Adipose tissue (tissue), 3 donors: ENCODE measurements around the gene SREBF1. TPM values are rescaled to one million over a fixed set of nuclear protein-coding genes. Genes with fewer than 3 reads are reported as not detected.

Source experiments
- H3K27ac ChIP-seq: one replicate; pipeline ENCODE4 v1.5.1; 2013; ENCODE audit warnings: low read depth, low read length
- WGBS, 3 donors: extraction: QIAGEN DNeasy Blood & Tissue Kit; methylation state at CpG; one replicate each; pipeline ENCODE4 v1.1.7; 2013; 5-methylcytosine and 5-hydroxymethylcytosine counted together
- polyA plus RNA-seq, 3 donors: library from polyadenylated mRNA; stranded (reverse); fragments of 200-250 nt; gene quantifications; one replicate each; pipeline ENCODE4 v1.2.3, GENCODE V29; 2013
- donor health status: healthy with polysubstance abuse.
- donor health status: Bipolar disorder and iron deficiency.
- donor health status: healthy.

SREBF1 gene
- polyA plus RNA-seq, 3 donors = 81.5 to 282 (median 109) TPM

- WGBS, 3 donors = 81 to 97% (median 89%) methylated on average over 5 of the region's 5 CpGs
- no peak overlapping the region for H3K27ac ChIP-seq
These were observed 29.3 kb downstream of the SREBF1 start for GRCh38 chr17:17807440-17807839.

DNA sequence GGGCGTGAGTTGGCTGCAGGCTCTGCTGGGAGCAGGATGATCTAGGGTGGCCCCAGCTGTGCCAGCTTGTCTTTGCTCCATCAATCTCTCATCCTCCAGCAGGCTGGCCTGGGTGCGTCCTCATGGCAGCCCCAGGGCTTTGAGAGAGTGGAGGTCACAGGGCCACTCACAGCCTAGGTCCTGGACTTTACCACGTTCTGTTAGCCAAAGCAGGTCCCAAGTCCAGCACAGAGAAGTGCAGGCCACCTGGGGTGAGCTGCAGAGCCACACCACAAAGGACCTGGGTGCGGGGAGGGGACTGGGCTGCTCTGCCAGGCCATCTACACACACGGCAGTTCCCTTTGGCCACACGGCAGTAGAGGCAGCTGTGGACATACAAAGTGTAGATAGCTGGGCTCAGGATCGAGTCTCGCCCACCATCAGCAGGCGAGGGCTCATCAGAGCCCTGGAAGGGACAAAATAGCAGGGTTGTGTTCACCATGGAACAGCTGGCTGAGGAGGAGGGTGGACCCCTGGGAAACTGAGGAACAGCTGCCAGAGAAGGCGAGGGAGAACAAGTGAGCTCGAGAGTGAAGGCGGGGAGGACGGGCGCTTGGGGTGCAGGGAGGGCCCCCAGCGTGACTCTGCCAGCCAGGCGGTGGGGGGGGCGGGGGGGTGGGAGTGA lies 30.0 kb downstream of the SREBF1 start:
- no peak overlapping the region for H3K27ac ChIP-seq
- 81 to 86% (median 84%) methylated on average over 14 to 17 of the region's 17 CpGs for WGBS, 3 donors

- no peak overlapping the region for H3K27ac ChIP-seq
- 91 to 97% (median 94%) methylated on average over 4 of the region's 4 CpGs for WGBS, 3 donors
These were observed 30.8 kb downstream of the SREBF1 start for GRCh38 chr17:17806035-17806434.

DNA sequence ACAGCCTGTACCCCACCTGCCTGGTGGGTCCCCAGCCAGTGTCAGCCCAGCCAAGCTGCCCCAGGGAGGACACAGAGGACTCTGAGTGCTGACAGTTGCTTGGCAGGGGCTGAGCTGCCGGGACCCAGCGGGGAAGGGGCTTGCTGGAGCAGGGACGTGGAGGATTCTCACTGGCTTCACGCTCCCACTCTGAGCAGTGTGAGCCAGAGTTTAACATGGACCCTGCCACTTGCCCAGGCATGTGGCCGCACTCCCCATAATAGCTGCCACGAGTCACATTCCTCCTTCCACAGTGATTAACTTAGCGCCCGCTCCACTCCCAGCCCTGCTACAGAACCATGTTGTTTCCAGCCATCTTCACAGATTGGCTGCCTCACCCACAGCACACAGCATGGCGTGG lies 31.2 kb downstream of the SREBF1 start:
- 86 to 92% (median 87%) methylated on average over 9 of the region's 9 CpGs for WGBS, 3 donors
- H3K27ac ChIP-seq = no peak overlapping the region

DNA sequence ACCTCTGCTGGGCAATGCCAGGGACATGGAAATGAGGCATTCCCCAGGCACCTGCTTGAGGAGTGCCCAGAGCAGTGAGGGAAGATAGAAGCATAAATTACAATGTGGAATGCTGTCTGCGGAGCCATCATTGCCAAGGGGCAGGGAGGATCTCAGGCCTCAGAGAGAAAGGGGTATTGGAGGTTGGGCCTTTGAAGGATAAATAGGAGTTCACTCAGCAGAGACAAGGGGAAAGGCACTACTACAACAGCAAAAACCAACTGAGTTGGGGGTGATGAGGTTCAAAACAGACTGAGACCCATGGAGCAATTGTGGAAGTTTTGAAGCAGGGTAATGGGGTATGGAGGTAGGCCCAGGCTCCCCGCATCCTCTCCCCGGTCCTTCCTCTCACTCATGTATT lies 32.8 kb downstream of the SREBF1 start:
- WGBS, 3 donors = 96 to 100% (median 100%) methylated on average over 3 of the region's 3 CpGs
- H3K27ac ChIP-seq = no peak overlapping the region

DNA sequence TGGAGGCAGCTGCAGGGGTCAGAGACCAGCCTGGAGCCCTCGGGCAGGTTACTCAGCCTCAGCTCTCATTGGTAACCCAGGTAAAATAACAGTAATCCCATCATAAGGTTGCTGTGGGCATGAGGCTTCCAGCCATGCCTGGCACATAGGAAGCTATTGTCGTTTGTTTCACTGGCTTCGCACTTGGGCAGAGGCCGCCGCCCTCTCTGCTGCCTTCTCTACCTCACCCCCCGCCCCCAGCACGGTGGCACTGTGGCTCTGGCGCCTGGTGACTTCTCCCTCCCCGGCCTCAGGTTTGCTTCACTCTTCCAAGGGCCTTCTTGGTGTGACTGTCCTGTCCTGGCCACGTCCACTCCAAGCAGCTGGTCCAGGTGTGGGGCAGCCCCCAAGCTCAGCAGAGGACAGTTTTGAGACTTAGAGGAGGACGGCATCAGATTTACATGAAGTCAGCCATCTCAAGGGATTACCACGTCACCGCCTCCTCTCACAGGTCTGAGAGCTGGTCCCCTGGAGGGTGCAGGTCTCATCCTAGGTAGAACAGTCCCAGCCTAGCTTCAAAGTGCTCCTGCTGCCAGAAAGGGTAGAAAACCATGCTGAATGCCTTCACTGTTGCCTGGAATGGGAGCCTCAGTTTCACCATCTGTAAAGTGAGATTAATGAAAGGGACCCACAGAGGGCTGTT lies 34.8 kb downstream of the SREBF1 start:
- 86 to 94% (median 93%) methylated on average over 13 of the region's 13 CpGs for WGBS, 3 donors
- no peak overlapping the region for H3K27ac ChIP-seq

- H3K27ac ChIP-seq = no peak overlapping the region
- 91 to 95% (median 91%) methylated on average over 12 of the region's 12 CpGs for WGBS, 3 donors
These were observed 36.2 kb downstream of the SREBF1 start for GRCh38 chr17:17800504-17801021.

- H3K27ac ChIP-seq = no peak overlapping the region
- WGBS, 3 donors = 88 to 93% (median 92%) methylated on average over 15 to 16 of the region's 16 CpGs
These were observed 38.1 kb downstream of the SREBF1 start for GRCh38 chr17:17798573-17799255.

DNA sequence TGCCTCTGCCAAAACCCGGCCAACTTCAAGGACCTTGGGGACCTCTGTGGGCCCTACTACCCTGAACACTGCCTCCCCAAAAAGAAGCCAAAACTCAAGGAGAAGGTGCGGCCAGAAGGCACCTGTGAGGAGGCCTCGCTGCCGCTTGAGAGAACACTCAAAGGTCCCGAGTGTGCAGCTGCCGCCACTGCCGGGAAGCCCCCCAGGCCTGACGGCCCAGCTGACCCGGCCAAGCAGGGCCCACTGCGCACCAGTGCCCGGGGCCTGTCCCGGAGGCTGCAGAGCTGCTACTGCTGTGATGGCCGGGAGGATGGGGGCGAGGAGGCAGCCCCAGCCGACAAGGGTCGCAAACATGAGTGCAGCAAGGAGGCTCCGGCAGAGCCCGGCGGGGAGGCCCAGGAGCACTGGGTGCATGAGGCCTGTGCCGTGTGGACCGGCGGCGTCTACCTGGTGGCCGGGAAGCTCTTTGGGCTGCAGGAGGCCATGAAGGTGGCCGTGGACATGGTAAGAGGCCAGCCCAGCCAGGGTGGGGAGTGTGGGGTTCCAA lies 38.7 kb downstream of the SREBF1 start:
- WGBS, 3 donors = 92 to 97% (median 95%) methylated on average over 25 of the region's 25 CpGs
- H3K27ac ChIP-seq = no peak overlapping the region

DNA sequence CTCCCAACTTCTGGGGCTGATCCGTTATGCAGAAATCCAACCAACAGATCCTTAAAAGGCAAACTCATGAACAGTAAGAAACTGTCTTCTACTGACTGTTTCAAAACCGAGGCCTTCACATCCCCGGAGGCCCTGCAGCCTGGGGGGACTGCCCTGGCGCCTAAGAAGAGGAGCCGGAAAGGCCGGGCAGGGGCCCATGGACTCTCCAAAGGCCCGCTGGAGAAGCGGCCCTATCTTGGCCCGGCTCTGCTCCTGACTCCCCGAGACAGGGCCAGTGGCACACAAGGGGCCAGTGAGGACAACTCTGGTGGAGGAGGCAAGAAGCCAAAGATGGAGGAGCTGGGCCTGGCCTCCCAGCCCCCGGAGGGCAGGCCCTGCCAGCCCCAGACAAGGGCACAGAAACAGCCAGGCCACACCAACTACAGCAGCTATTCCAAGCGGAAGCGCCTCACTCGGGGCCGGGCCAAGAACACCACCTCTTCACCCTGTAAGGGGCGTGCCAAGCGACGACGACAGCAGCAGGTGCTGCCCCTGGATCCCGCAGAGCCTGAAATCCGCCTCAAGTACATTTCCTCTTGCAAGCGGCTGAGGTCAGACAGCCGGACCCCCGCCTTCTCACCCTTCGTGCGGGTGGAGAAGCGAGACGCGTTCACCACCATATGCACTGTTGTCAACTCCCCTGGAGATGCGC lies 39.5 kb downstream of the SREBF1 start:
- WGBS, 3 donors = 87 to 95% (median 93%) methylated on average over 29 to 30 of the region's 30 CpGs
- no peak overlapping the region for H3K27ac ChIP-seq

- H3K27ac ChIP-seq = no peak overlapping the region
- WGBS, 3 donors = 93 to 97% (median 97%) methylated on average over 13 of the region's 13 CpGs
These were observed 40.1 kb downstream of the SREBF1 start for GRCh38 chr17:17796787-17797061.

GRCh38 chr17:17795946-17796786 lies 40.6 kb downstream of the SREBF1 start:
- no peak overlapping the region for H3K27ac ChIP-seq
- 94 to 97% (median 96%) methylated on average over 38 to 40 of the region's 40 CpGs for WGBS, 3 donors

DNA sequence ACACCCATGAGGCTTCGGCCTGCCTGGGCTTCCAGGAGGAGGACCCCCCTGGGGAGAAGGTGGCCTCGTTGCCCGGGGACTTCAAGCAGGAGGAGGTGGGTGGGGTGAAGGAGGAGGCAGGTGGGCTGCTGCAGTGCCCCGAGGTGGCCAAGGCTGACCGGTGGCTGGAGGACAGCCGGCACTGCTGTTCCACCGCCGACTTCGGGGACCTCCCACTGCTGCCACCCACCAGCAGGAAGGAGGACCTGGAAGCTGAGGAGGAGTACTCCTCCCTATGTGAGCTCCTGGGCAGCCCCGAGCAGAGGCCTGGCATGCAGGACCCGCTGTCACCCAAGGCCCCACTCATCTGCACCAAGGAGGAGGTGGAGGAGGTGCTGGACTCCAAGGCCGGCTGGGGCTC lies 41.5 kb downstream of the SREBF1 start:
- 92 to 96% (median 95%) methylated on average over 11 to 12 of the region's 12 CpGs for WGBS, 3 donors
- no peak overlapping the region for H3K27ac ChIP-seq

GRCh38 chr17:17794382-17794781 lies 42.4 kb downstream of the SREBF1 start:
- 94 to 97% (median 96%) methylated on average over 31 of the region's 31 CpGs for WGBS, 3 donors
- H3K27ac ChIP-seq = no peak overlapping the region

GRCh38 chr17:17793378-17794214 lies 43.2 kb downstream of the SREBF1 start:
- H3K27ac ChIP-seq = no peak overlapping the region
- WGBS, 3 donors = 95 to 97% (median 95%) methylated on average over 27 to 30 of the region's 30 CpGs

DNA sequence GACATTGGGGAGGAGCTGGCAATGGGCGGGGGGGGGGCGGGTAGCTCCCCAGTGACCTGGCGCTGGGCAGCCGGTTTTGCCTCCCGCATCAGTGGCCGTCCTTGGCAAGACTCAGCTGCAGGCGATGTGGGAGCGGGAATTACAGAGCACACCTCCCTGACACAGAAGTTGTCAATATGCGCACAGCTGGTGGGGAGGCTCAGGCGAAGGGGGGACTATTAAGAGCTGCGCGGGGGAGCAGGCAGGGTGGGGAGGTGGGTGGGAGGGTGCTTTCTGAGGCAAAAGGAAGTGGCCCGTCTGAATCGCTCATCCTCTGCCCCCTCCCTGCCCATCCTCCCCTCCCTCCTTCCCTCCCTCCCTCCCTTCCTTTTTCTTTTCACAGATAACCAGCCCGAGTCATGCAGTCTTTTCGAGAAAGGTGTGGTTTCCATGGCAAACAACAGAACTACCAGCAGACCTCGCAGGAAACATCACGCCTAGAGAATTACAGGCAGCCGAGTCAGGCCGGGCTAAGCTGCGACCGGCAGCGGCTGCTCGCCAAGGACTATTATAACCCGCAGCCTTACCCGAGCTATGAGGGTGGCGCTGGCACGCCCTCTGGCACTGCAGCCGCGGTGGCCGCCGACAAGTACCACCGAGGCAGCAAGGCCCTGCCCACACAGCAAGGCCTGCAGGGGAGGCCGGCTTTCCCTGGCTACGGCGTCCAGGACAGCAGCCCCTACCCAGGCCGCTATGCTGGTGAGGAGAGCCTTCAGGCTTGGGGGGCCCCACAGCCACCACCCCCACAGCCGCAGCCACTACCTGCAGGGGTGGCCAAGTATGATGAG lies 44.0 kb downstream of the SREBF1 start:
- H3K27ac ChIP-seq = no peak overlapping the region
- WGBS, 3 donors = 20 to 53% (median 29%) methylated on average over 36 to 38 of the region's 38 CpGs
